Skeletal muscle tissue (tissue), 4 donors: ENCODE data around the gene CYB5D1. TPM values are rescaled to one million over a fixed set of nuclear protein-coding genes. Genes with fewer than 3 reads are reported as not detected.
A peak's percentile ranks its signal among the peaks of the same experiment; 100 is the strongest.

Source experiments
- H3K27ac ChIP-seq: one replicate; pipeline ENCODE4 v1.7.0; 2013; ENCODE audit warnings: mild to moderate bottlenecking, low read depth, low read length, inconsistent platforms
- H3K27me3 ChIP-seq, 3 donors: one replicate each; pipeline ENCODE4 v1.7.0; 2013; ENCODE audit warnings: low read length in 3 of 3; ENCODE audit not compliant: control insufficient read depth in 3 of 3, insufficient read depth in 3 of 3
- H3K36me3 ChIP-seq, 3 donors: one replicate each; pipeline ENCODE4 v1.7.0; 2013; ENCODE audit warnings: low read length in 3 of 3; ENCODE audit not compliant: control insufficient read depth in 3 of 3, insufficient read depth in 3 of 3
- H3K4me1 ChIP-seq, 3 donors: one replicate each; pipeline ENCODE4 v1.7.0; 2013; ENCODE audit warnings: low read length in 3 of 3, mild to moderate bottlenecking in 3 of 3; ENCODE audit not compliant: control insufficient read depth in 3 of 3, insufficient read depth in 3 of 3
- H3K4me3 ChIP-seq, 3 donors: one replicate each; pipeline ENCODE4 v1.7.0; 2013; ENCODE audit warnings: low read length in 3 of 3
- H3K9ac ChIP-seq, 3 donors: one replicate each; pipeline ENCODE4 v1.7.0; 2013; ENCODE audit warnings: low read length in 3 of 3, mild to moderate bottlenecking in 3 of 3, moderate library complexity in 2 of 3, low read depth in 1 of 3
- H3K9me3 ChIP-seq, 3 donors: one replicate each; pipeline ENCODE4 v1.7.0; 2013; ENCODE audit warnings: low read length in 3 of 3; ENCODE audit not compliant: control insufficient read depth in 3 of 3
- total RNA-seq: library from RNA; depleted of rRNA; stranded (reverse); fragments of >200 nt; gene quantifications from one replicate; pipeline ENCODE4 v1.2.3, GENCODE V29; 2014
- donor health status: Osteomylitis.

Gene CYB5D1
- total RNA-seq, 1 donor from 2014 or later, result 3.7 TPM

- H3K27me3 ChIP-seq, result no peaks in the 10 kb centered on the region
- H3K4me3 ChIP-seq, result peak overlapping the region in 1 of 3 donors; percentile 40
- peak overlapping the region in 1 of 3 donors; percentile 40 for H3K9ac ChIP-seq
- H3K4me1 ChIP-seq, result peaks cover 23 to 35% (median 28%) of the 10 kb centered on the region in 3 donors
- H3K27ac ChIP-seq, result no peak overlapping the region
- H3K36me3 ChIP-seq, result peaks cover 45 to 57% (median 48%) of the 10 kb centered on the region in 3 donors
- no peaks in the 10 kb centered on the region for H3K9me3 ChIP-seq
Observed at GRCh38 chr17:7850701-7851437, 6.9 kb upstream of the CYB5D1 start.

- no peak overlapping the region for H3K27ac ChIP-seq
- peaks cover 29 to 40% (median 36%) of the 10 kb centered on the region in 3 donors for H3K4me1 ChIP-seq
- H3K9me3 ChIP-seq, result no peaks in the 10 kb centered on the region
- H3K27me3 ChIP-seq, result no peaks in the 10 kb centered on the region
- H3K36me3 ChIP-seq, result peaks cover 41 to 51% (median 44%) of the 10 kb centered on the region in 3 donors
- H3K4me3 ChIP-seq, result peak overlapping the region; percentile 30 to 40 (median 35)
- peak overlapping the region in 1 of 3 donors; percentile 40 for H3K9ac ChIP-seq
Observed at GRCh38 chr17:7851438-7852261, 6.2 kb upstream of the CYB5D1 start.

GRCh38 chr17:7852262-7852670 lies 5.5 kb upstream of the CYB5D1 start:
- peaks cover 33 to 43% (median 39%) of the 10 kb centered on the region in 3 donors for H3K4me1 ChIP-seq
- peaks cover 36 to 47% (median 38%) of the 10 kb centered on the region in 3 donors for H3K36me3 ChIP-seq
- H3K27ac ChIP-seq, result no peak overlapping the region
- H3K9ac ChIP-seq, result no peak overlapping the region
- H3K4me3 ChIP-seq, result peak overlapping the region in 1 of 3 donors; percentile 35
- H3K9me3 ChIP-seq, result no peaks in the 10 kb centered on the region
- no peaks in the 10 kb centered on the region for H3K27me3 ChIP-seq

DNA sequence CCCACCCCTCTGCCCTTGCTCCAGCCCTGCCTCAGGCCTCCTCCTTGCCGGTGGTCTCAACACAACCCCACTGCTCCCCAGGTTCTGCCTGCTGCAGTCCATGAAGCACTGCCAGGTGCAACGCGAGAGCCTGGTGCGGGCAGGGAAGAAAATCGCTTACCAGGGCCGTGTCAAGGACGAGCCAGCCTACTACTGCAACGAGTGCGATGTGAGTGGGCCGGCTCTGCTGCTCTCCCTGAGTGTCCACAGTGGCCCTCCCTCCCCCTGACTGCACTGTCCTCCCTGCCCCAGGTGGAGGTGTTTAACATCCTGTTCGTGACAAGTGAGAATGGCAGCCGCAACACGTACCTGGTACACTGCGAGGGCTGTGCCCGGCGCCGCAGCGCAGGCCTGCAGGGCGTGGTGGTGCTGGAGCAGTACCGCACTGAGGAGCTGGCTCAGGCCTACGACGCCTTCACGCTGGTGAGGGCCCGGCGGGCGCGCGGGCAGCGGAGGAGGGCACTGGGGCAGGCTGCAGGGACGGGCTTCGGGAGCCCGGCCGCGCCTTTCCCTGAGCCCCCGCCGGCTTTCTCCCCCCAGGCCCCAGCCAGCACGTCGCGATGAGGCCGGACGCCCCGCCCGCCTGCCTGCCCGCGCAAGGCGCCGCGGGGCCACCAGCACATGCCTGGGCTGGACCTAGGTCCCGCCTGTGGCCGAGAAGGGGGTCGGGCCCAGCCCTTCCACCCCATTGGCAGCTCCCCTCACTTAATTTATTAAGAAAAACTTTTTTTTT lies 4.7 kb upstream of the CYB5D1 start:
- H3K9me3 ChIP-seq, result no peaks in the 10 kb centered on the region
- no peak overlapping the region for H3K27ac ChIP-seq
- H3K4me3 ChIP-seq, result peak overlapping the region in 1 of 3 donors; percentile 14
- peaks cover 34 to 45% (median 36%) of the 10 kb centered on the region in 3 donors for H3K36me3 ChIP-seq
- H3K27me3 ChIP-seq, result no peaks in the 10 kb centered on the region
- H3K4me1 ChIP-seq, result peaks cover 34 to 44% (median 41%) of the 10 kb centered on the region in 3 donors
- H3K9ac ChIP-seq, result no peak overlapping the region

DNA sequence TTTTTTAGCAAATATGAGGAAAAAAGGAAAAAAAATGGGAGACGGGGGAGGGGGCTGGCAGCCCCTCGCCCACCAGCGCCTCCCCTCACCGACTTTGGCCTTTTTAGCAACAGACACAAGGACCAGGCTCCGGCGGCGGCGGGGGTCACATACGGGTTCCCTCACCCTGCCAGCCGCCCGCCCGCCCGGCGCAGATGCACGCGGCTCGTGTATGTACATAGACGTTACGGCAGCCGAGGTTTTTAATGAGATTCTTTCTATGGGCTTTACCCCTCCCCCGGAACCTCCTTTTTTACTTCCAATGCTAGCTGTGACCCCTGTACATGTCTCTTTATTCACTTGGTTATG lies 4.1 kb upstream of the CYB5D1 start:
- H3K36me3 ChIP-seq, result peaks cover 34 to 42% (median 36%) of the 10 kb centered on the region in 3 donors
- H3K9ac ChIP-seq, result no peak overlapping the region
- no peak overlapping the region for H3K4me3 ChIP-seq
- no peaks in the 10 kb centered on the region for H3K9me3 ChIP-seq
- no peaks in the 10 kb centered on the region for H3K27me3 ChIP-seq
- no peak overlapping the region for H3K27ac ChIP-seq
- H3K4me1 ChIP-seq, result peaks cover 40 to 50% (median 47%) of the 10 kb centered on the region in 3 donors

DNA sequence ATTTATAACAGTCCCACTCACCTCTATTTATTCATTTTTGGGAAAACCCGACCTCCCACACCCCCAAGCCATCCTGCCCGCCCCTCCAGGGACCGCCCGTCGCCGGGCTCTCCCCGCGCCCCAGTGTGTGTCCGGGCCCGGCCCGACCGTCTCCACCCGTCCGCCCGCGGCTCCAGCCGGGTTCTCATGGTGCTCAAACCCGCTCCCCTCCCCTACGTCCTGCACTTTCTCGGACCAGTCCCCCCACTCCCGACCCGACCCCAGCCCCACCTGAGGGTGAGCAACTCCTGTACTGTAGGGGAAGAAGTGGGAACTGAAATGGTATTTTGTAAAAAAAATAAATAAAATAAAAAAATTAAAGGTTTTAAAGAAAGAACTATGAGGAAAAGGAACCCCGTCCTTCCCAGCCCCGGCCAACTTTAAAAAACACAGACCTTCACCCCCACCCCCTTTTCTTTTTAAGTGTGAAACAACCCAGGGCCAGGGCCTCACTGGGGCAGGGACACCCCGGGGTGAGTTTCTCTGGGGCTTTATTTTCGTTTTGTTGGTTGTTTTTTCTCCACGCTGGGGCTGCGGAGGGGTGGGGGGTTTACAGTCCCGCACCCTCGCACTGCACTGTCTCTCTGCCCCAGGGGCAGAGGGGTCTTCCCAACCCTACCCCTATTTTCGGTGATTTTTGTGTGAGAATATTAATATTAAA lies 3.6 kb upstream of the CYB5D1 start:
- no peaks in the 10 kb centered on the region for H3K27me3 ChIP-seq
- H3K36me3 ChIP-seq, result peaks cover 32 to 42% (median 32%) of the 10 kb centered on the region in 3 donors
- H3K9ac ChIP-seq, result no peak overlapping the region
- no peak overlapping the region for H3K27ac ChIP-seq
- H3K4me3 ChIP-seq, result peak overlapping the region in 1 of 3 donors; percentile 23
- no peaks in the 10 kb centered on the region for H3K9me3 ChIP-seq
- peaks cover 45 to 55% (median 50%) of the 10 kb centered on the region in 3 donors for H3K4me1 ChIP-seq

DNA sequence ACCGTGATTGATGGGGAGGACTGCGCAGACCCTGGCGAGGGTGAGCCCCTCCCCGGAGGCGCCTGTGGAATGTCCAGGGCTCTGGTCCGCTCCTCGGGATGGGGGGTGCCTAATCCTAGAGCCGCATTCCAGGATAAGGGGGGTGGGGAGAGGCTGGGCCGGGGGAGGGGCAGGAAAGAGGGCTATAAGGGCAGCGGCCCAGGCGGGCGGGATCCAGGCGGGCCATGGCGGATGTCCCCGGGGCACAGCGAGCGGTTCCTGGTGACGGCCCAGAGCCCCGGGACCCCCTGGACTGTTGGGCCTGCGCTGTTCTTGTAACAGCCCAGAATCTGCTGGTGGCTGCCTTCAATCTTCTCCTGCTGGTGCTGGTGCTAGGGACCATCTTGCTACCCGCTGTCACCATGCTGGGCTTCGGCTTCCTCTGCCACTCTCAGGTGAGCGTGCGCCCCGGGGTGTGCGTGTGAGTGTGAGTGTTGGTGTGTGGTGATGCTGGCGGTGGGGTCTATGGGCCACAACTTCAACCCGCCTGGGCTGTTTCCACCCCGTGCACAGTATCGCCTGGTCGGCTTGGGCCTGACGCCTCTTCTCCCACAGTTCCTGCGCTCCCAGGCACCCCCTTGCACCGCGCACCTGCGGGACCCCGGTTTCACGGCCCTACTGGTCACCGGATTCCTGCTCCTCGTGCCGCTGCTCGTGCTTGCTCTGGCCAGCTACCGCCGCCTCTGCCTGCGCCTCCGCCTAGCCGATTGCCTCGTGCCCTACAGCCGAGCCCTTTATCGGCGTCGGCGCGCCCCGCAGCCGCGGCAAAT lies 2.7 kb upstream of the CYB5D1 start, which contains the start of gene TMEM88:
TMEM88 (plus strand) TSS at position 216 of the 809 bp plus-strand sequence; CDS start at position 225, 9 bp downstream.
- Histone ChIP-seq H3K27me3 (no peaks in the 10 kb centered on the region), H3K27ac (peak within 1 kb of the TSS; percentile 88), H3K4me1 (peaks cover 46 to 56% (median 50%) of the 10 kb centered on the region in 3 donors), H3K36me3 (peaks cover 25 to 34% (median 30%) of the 10 kb centered on the region in 3 donors), H3K4me3 (peak within 1 kb of the TSS; percentile 84 to 98 (median 85)), H3K9ac (peak within 1 kb of the TSS; percentile 51 to 95 (median 79)), H3K9me3 (no peaks in the 10 kb centered on the region)

DNA sequence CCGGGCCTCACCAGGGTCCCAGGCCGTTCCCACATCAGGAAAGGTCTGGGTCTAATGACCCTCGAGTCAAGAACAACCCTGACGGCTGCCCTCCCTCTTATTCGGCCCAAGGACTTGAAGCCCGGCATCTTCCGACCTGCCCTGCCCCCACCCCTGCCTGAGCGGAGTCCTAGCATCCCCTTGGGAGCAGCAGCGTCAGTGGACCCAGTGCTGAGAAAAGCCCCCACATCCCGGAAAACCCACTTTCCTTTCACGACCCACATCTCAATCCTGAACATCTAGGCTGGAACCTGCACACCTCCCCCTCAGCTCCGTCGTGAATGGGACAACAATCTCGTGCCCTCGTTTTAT lies 2.2 kb upstream of the CYB5D1 start:
- peak overlapping the region; percentile 51 to 95 (median 79) for H3K9ac ChIP-seq
- peak overlapping the region; percentile 84 to 98 (median 85) for H3K4me3 ChIP-seq
- H3K9me3 ChIP-seq, result no peaks in the 10 kb centered on the region
- peaks cover 20 to 29% (median 28%) of the 10 kb centered on the region in 3 donors for H3K36me3 ChIP-seq
- peak overlapping the region; percentile 88 for H3K27ac ChIP-seq
- H3K4me1 ChIP-seq, result peaks cover 46 to 56% (median 50%) of the 10 kb centered on the region in 3 donors
- H3K27me3 ChIP-seq, result no peaks in the 10 kb centered on the region
